CD4-positive, alpha-beta T cell treated with Interleukin-17A for 1 hour (primary cell): ENCODE measurements around the gene STAB1.

Source experiments
- DNase-seq: peaks from one replicate; pipeline ENCODE4 v3.0.0-alpha.2; 2020

Gene STAB1

DNA sequence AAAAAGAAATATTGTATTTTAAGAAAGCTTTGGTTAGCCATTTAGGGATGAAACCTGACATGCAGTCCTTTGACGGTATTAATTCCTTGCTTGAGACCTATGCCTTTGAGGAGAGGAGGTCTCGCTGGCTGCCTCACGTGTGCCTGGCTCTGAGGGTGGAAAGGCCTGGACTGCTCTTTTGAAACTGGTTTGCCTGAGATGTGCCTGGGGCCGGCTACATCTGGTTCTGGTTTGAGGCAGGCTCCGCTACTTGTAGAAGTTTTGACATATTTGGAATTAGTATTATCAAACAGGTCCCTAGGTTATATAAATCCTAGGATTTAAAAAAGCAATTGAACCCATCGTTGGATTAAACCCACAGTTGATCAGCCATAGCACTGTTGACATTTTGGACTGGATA is 33.3 kb upstream of the STAB1 start:
- no peak for DNase-seq

DNA sequence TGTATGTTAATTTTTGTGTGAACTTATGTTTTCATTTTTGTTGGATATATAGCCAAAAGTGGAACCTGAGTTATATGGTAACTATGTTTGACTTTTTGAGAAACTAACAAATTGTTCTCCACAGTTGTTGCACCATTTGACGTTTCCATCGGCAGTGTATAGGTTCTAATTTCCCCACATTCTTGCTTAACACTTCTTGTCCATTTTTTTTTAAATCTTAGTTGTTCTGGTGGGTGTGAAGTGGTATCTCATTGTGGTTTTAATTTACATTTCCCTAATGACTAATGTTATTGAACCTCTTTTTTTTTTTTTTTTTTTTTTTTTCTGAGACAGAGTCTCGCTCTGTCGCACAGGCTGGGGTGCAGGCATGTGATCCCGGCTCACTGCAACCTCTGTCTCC is 31.7 kb upstream of the STAB1 start:
- DNase-seq, result no peak

GRCh38 chr3:52468336-52468735 is 26.8 kb upstream of the STAB1 start:
- no peak for DNase-seq

GRCh38 chr3:52469001-52469400 is 26.1 kb upstream of the STAB1 start:
- no peak for DNase-seq

- no peak for DNase-seq
Measured at GRCh38 chr3:52470920-52471319, 24.2 kb upstream of the STAB1 start.

- peak; percentile 26 for DNase-seq
Measured at GRCh38 chr3:52471371-52472238, 23.5 kb upstream of the STAB1 start.

DNA sequence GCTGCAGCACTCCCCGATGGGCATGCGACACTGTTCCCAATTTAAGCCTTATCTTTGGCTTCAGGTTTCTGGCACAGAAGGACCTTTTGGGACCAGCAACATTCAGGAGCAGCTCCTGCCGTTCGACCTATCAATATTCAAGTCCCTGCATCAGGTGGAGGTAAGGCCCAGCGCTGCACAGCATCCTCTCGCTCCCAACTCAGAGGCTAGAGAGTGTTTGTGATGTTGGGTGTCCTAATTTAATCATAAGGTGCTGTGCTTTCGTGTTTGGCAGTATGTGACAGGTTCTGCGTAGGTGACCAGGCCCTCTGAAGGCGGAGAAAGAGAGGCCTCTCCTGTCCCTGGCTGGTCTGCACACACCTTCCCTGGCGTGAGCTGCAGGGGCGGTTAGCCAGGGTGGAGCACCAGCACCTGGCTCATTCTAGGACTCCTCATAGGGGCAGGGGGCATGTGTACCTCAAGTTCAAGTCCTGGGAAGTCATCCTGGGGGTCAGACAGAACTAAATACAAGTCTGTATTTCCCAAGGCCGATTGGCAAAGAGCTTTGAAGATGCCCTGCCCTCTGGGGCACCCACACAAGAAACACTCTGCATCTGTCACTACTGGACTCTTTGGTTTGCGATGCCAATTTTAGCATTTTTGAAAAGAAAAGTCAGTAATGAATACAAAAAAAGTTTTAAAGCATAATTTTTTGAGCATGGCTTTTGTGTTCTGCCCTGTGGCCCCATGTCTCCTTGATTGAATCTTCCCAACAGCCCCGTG is 22.7 kb upstream of the STAB1 start:
- no peak for DNase-seq

DNA sequence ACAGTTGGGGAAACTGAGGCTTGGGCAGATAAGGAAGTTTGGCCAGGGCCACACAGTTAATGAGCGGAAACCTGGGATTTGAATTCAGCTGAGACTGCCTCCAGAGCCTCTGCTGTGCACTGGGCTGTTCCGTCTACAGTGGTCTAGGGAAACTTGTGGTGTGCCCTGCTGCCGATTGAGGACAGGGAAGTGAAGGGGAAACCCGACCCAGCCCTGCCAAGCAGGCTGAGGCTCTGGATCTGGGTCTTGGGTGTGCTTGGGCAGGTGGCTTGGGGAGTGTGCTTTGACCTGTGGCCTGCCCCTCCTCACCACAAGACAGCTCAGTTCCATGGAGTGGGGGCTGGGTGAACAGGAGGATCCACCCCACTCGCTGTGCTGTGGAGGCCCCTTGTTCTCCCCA is 22.1 kb upstream of the STAB1 start:
- DNase-seq, result no peak

DNA sequence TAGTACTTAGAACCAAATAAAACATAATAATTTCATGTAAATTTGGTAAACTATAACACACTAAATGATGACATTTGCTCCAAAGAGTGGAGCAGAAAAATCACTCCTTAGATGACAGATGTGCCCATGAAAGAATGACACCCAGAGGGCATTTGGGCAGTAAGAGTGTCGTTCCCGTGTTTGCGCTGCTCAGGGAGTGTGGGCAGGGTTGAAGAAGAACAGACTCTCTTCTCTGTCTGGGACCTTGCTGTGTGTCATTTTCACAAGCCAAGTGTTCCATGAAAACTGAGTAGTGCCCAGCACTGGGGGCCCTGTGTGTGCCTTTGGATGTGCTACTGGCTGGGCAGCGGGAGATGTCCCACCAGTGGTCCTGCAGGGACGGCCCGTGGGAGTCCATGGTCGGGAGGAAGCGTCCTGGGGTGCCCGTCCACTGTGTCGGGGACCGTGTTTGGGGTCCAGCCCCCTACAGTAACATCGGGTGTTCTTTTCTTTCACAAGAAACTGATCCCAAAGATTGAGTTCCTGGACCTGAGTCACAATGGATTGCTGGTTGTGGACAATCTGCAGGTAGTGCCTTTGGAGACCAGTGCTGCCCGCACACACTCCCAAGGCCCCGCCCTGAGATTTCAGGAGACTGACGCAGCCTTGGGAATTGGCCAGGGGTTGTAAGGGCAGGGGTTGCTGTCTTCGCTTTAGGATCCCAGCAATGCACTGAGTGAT is 17.9 kb upstream of the STAB1 start:
- no peak for DNase-seq

- DNase-seq, result no peak
Measured at GRCh38 chr3:52477796-52478095, 17.4 kb upstream of the STAB1 start.

- DNase-seq, result no peak
Measured at GRCh38 chr3:52479037-52479876, 15.9 kb upstream of the STAB1 start.

DNA sequence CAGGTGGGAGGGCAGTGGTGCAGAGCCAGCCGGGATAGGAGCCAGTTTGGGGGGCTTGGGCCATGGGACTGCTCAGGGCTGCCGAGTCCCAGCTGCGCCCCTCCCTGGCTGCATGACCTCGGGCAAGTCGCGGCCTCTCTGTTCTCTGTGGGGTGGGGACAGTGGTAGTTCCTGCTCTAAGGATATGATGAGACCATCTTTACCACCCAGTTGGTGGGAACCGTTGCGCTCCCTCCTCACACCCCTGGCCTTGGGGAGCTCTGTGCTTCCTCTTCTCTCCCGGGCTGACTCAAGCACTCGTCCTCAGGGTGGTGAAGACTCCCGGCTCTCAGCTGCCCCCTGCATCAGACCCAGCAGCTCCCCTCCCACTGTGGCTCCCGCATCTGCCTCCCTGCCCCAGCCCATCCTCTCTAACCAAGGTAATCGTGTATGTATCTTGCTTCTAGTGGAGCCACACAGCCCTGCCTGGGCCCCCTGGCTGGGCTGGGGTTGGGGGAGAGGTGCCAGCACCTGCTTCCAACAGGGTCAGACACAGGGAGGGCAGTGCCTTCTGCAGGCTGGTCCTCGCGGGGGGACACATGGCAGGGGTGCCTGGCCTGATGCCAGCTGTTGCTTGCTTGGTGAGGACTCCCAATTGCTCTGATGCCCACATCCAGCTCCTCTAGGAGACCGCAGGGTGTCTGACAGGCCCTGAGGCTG is 15.1 kb upstream of the STAB1 start:
- no peak for DNase-seq

- no peak for DNase-seq
Measured at GRCh38 chr3:52480768-52481715, 14.1 kb upstream of the STAB1 start.

GRCh38 chr3:52481819-52482521 is 13.2 kb upstream of the STAB1 start:
- no peak for DNase-seq

DNA sequence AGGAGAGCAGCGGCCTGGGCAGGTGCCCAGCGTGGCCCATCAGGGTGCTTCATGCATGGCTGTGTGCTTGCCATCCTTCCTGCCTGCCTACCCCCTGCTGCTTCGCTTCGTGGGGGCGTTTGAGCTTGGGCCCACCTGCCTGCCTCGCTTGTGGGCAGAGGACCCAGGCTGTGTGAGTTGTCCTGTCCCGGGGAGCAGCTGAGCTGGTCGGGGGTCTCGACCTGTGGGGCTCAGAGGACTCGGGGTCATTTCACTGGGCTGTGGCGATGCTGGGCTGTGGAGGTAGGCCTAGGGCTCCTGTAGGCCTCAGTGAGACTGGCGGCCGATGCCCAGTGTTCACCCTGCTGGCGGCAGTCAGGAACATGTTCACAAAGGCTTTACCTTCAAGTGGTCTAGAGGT is 12.1 kb upstream of the STAB1 start:
- DNase-seq, result no peak

DNA sequence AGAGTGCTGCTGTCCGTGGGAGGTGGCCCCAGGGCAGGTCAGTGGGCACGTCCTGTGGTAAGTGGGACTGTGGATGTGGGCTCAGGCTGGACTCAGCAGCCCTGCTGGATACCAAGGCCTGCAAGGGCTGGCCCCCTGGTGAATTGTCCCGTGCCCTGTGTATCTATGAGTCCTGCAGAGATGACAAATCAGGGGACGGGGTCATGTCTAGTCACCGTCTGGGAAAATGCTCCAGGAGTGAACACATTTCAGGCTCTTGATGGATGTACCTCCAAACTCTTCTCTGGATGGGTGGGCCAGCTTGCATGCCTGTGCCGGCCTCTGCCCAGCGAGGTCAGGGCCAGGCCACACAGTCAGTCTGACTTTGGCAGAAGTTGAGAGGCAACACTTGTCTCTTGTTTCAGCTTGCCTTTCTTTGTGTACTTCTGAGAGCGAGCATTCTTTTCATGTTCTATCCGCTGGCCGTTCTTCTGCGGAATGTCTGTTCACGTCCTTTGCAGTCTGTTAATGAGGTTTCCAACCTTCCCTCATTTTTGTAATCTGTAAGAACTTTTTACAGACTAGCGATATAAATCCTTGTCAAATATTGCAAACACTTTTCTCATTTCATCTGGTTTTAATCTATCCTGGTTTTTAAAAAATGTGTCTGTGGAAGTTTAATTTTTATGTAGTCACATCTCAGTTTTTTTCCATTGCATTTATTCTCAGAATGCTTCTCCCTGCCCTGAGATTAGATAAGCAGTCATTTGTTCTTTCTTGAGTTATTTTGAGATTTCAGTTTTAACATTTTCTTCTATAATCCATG is 11.4 kb upstream of the STAB1 start:
- DNase-seq, result no peak

GRCh38 chr3:52484680-52485461 is 10.3 kb upstream of the STAB1 start:
- DNase-seq, result no peak

GRCh38 chr3:52487050-52487787 is 7.9 kb upstream of the STAB1 start:
- DNase-seq, result no peak
